Mesendoderm (in vitro differentiated cells): ENCODE results near the gene PARD6A.

ENCODE experiments used
- DNase-seq: peaks from one replicate; pipeline ENCODE4 v3.0.0; 2013
- H2AK5ac ChIP-seq: 2 replicates; pipeline ENCODE4 v1.6.1; 2013; ENCODE audit warnings: low read length, inconsistent platforms
- H2BK120ac ChIP-seq: 2 replicates; pipeline ENCODE4 v1.6.1; 2013; ENCODE audit warnings: low read depth, mild to moderate bottlenecking, low read length, moderate library complexity, mixed read lengths
- H2BK15ac ChIP-seq: replicated peaks from 2 replicates; pipeline ENCODE4 v1.6.1; 2013; ENCODE audit warnings: low read depth, mild to moderate bottlenecking, moderate library complexity
- H2BK5ac ChIP-seq: 2 replicates; pipeline ENCODE4 v1.6.1; 2013; ENCODE audit warnings: low read length, inconsistent platforms
- H3K18ac ChIP-seq: 2 replicates; pipeline ENCODE4 v1.6.1; 2013; ENCODE audit warnings: mild to moderate bottlenecking, low read length, mixed read lengths
- H3K23ac ChIP-seq: one replicate; pipeline ENCODE4 v1.6.1; 2013; ENCODE audit warnings: low read length
- H3K27ac ChIP-seq: 2 replicates; pipeline ENCODE4 v1.5.1; 2013; ENCODE audit warnings: low read depth, mild to moderate bottlenecking, inconsistent platforms, low read length, moderate library complexity
- H3K27me3 ChIP-seq: 2 replicates; pipeline ENCODE4 v1.6.1; 2013; ENCODE audit warnings: low read length, control low read depth, mild to moderate bottlenecking, inconsistent platforms; ENCODE audit not compliant: insufficient read depth, poor library complexity
- H3K36me3 ChIP-seq: 2 replicates; pipeline ENCODE4 v1.6.1; 2013; ENCODE audit warnings: low read length, inconsistent platforms; ENCODE audit not compliant: control insufficient read depth, insufficient read depth
- H3K4ac ChIP-seq: one replicate; pipeline ENCODE4 v1.6.1; 2013; ENCODE audit warnings: low read depth, mild to moderate bottlenecking, low read length, moderate library complexity
- H3K4me1 ChIP-seq: 2 replicates; pipeline ENCODE4 v1.6.1; 2013; ENCODE audit warnings: low read depth, low read length, inconsistent platforms; ENCODE audit not compliant: control insufficient read depth
- H3K4me2 ChIP-seq: 2 replicates; pipeline ENCODE4 v1.6.1; 2013; ENCODE audit warnings: low read length
- H3K4me3 ChIP-seq: 2 replicates; pipeline ENCODE4 v1.5.1; 2013; ENCODE audit warnings: mild to moderate bottlenecking, low read length
- H3K56ac ChIP-seq: one replicate; pipeline ENCODE4 v1.6.1; 2013; ENCODE audit warnings: low read length
- H3K79me1 ChIP-seq: 2 replicates; pipeline ENCODE4 v1.6.1; 2013; ENCODE audit warnings: low read length, inconsistent platforms
- H3K79me2 ChIP-seq: 2 replicates; pipeline ENCODE4 v1.6.1; 2013; ENCODE audit warnings: mild to moderate bottlenecking, low read length; ENCODE audit not compliant: control insufficient read depth, insufficient read depth
- H3K9ac ChIP-seq: 2 replicates; pipeline ENCODE4 v1.6.1; 2013; ENCODE audit warnings: low read length, inconsistent platforms
- H4K5ac ChIP-seq: one replicate; pipeline ENCODE4 v1.6.1; 2013; ENCODE audit warnings: low read length
- H4K8ac ChIP-seq: one replicate; pipeline ENCODE4 v1.6.1; 2013; ENCODE audit warnings: low read depth, mild to moderate bottlenecking, control low read depth, low read length, moderate library complexity
- WGBS: extraction: QIAGEN DNeasy Blood & Tissue Kit; methylation state at CpG from one replicate; pipeline ENCODE4 v1.1.7; 2013; ENCODE audit warnings: low lambda C conversion rate, missing lambda C conversion rate; ENCODE audit not compliant: insufficient coverage; ENCODE audit errors: extremely low coverage; 5-methylcytosine and 5-hydroxymethylcytosine counted together

The PARD6A gene

GRCh38 chr16:67655363-67655762 lies 5.4 kb upstream of the PARD6A start:
- no peak overlapping the region for H2AK5ac ChIP-seq
- no peak overlapping the region for H3K23ac ChIP-seq
- H4K5ac ChIP-seq, result no peak overlapping the region
- no peaks in the 10 kb centered on the region for H3K27me3 ChIP-seq
- no peak overlapping the region for H4K8ac ChIP-seq
- no CpG with 5 or more reads among the region's 4 CpGs for WGBS
- H2BK5ac ChIP-seq, result no peak overlapping the region
- no peak overlapping the region for H3K56ac ChIP-seq
- no peak overlapping the region for H2BK15ac ChIP-seq
- no peak for DNase-seq
- no peak overlapping the region for H3K27ac ChIP-seq
- no peaks in the 10 kb centered on the region for H3K4me1 ChIP-seq
- H3K18ac ChIP-seq, result no peak overlapping the region
- no peak overlapping the region for H3K4me2 ChIP-seq
- H3K9ac ChIP-seq, result no peak overlapping the region
- H3K79me2 ChIP-seq, result peaks cover 2% of the 10 kb centered on the region
- no peaks in the 10 kb centered on the region for H3K36me3 ChIP-seq
- H3K4ac ChIP-seq, result no peak overlapping the region
- H3K79me1 ChIP-seq, result peaks cover 4% of the 10 kb centered on the region
- no peak overlapping the region for H2BK120ac ChIP-seq
- H3K4me3 ChIP-seq, result no peak overlapping the region

GRCh38 chr16:67656344-67657016 lies 4.3 kb upstream of the PARD6A start:
- Histone ChIP-seq H3K79me2 (peaks cover 2% of the 10 kb centered on the region), H3K4me1 (no peaks in the 10 kb centered on the region), H3K4ac (no peak overlapping the region), H4K8ac (no peak overlapping the region), H3K9ac (no peak overlapping the region), H2BK120ac (no peak overlapping the region), H3K4me2 (no peak overlapping the region), H2AK5ac (no peak overlapping the region), H3K36me3 (no peaks in the 10 kb centered on the region), H3K79me1 (peaks cover 4% of the 10 kb centered on the region), H3K23ac (no peak overlapping the region), H3K56ac (no peak overlapping the region), H2BK15ac (no peak overlapping the region), H3K27ac (no peak overlapping the region), H3K18ac (no peak overlapping the region), H2BK5ac (no peak overlapping the region), H3K4me3 (no peak overlapping the region), H3K27me3 (no peaks in the 10 kb centered on the region), H4K5ac (no peak overlapping the region)
- WGBS, result no CpG with 5 or more reads among the region's 9 CpGs
- no peak for DNase-seq

GRCh38 chr16:67657017-67657608 lies 3.6 kb upstream of the PARD6A start:
- Histone ChIP-seq H3K4me2 (no peak overlapping the region), H2BK5ac (no peak overlapping the region), H3K79me2 (peaks cover 2% of the 10 kb centered on the region), H4K8ac (no peak overlapping the region), H2BK120ac (no peak overlapping the region), H3K23ac (no peak overlapping the region), H3K9ac (no peak overlapping the region), H3K27ac (no peak overlapping the region), H2BK15ac (no peak overlapping the region), H3K79me1 (peaks cover 4% of the 10 kb centered on the region), H3K18ac (no peak overlapping the region), H2AK5ac (no peak overlapping the region), H3K56ac (no peak overlapping the region), H3K4ac (no peak overlapping the region), H3K4me3 (no peak overlapping the region), H3K36me3 (no peaks in the 10 kb centered on the region), H3K27me3 (no peaks in the 10 kb centered on the region), H3K4me1 (no peaks in the 10 kb centered on the region), H4K5ac (no peak overlapping the region)
- WGBS, result no CpG with 5 or more reads among the region's 16 CpGs
- no peak for DNase-seq

GRCh38 chr16:67657751-67658518 lies 2.8 kb upstream of the PARD6A start:
- no peak overlapping the region for H3K27ac ChIP-seq
- no peak overlapping the region for H4K5ac ChIP-seq
- no peak overlapping the region for H2BK120ac ChIP-seq
- H3K4me2 ChIP-seq, result no peak overlapping the region
- H3K4ac ChIP-seq, result no peak overlapping the region
- no peak overlapping the region for H3K56ac ChIP-seq
- no peak overlapping the region for H2AK5ac ChIP-seq
- H4K8ac ChIP-seq, result no peak overlapping the region
- no peak overlapping the region for H3K23ac ChIP-seq
- no peak overlapping the region for H3K9ac ChIP-seq
- DNase-seq, result no peak
- no peaks in the 10 kb centered on the region for H3K36me3 ChIP-seq
- no peak overlapping the region for H3K18ac ChIP-seq
- H2BK15ac ChIP-seq, result no peak overlapping the region
- H3K4me1 ChIP-seq, result no peaks in the 10 kb centered on the region
- no CpG with 5 or more reads among the region's 18 CpGs for WGBS
- no peak overlapping the region for H3K4me3 ChIP-seq
- H2BK5ac ChIP-seq, result no peak overlapping the region
- H3K79me1 ChIP-seq, result peaks cover 4% of the 10 kb centered on the region
- H3K79me2 ChIP-seq, result peaks cover 2% of the 10 kb centered on the region
- no peaks in the 10 kb centered on the region for H3K27me3 ChIP-seq

GRCh38 chr16:67658849-67659674 lies 1.7 kb upstream of the PARD6A start:
- Histone ChIP-seq H3K9ac (peak overlapping the region; percentile 96), H3K56ac (peak overlapping the region; percentile 96), H3K4me2 (peak overlapping the region; percentile 86), H3K18ac (no peak overlapping the region), H4K8ac (no peak overlapping the region), H4K5ac (no peak overlapping the region), H3K79me1 (peaks cover 4% of the 10 kb centered on the region), H2AK5ac (no peak overlapping the region), H2BK120ac (no peak overlapping the region), H3K4me1 (no peaks in the 10 kb centered on the region), H3K23ac (no peak overlapping the region), H3K36me3 (no peaks in the 10 kb centered on the region), H3K27me3 (no peaks in the 10 kb centered on the region), H3K4ac (no peak overlapping the region), H3K27ac (no peak overlapping the region), H2BK5ac (no peak overlapping the region), H3K4me3 (peak overlapping the region; percentile 95), H3K79me2 (peaks cover 2% of the 10 kb centered on the region), H2BK15ac (no peak overlapping the region)
- no peak for DNase-seq
- WGBS, result no CpG with 5 or more reads among the region's 21 CpGs
